Astrocyte of the cerebellum (primary cell): Measurements from ENCODE around the gene SLC16A13.

Experiments
- DNase-seq: peaks from one replicate; pipeline ENCODE4 v3.0.0-alpha.2; 2011; ENCODE audit warnings: low read depth
- H3K4me3 ChIP-seq: 2 replicates; pipeline ENCODE4 v1.5.1; 2011; ENCODE audit warnings: mild to moderate bottlenecking, low read depth, low read length, moderate library complexity
- CTCF ChIP-seq: IDR thresholded peaks from 2 replicates; pipeline ENCODE4 v1.5.1; 2012; ENCODE audit warnings: low read length, low read depth, moderate library complexity, mild to moderate bottlenecking; ENCODE audit errors: missing control alignments
- in situ Hi-C: cut with HindIII; loops from 2 replicates; pipeline ENCODE4 v1.10.0; 2017; ENCODE audit warnings: low sequenced_read_pairs

SLC16A13 gene

GRCh38 chr17:7002288-7003047, 33.3 kb upstream of the SLC16A13 start:
- TF ChIP-seq CTCF: no peak
- DNase-seq: no peak
- in situ Hi-C loops: no loop called here
- H3K4me3 ChIP-seq: no peak overlapping the region

- DNase-seq: no peak
- in situ Hi-C loops: no loop called here
- no peak for TF ChIP-seq CTCF
- H3K4me3 ChIP-seq: no peak overlapping the region
These were observed 32.1 kb upstream of the SLC16A13 start for GRCh38 chr17:7003745-7004144.

- DNase-seq: peak; percentile 31
- in situ Hi-C loops: no loop called here
- TF ChIP-seq CTCF: peak; percentile 57
- H3K4me3 ChIP-seq: no peak overlapping the region
These were observed 31.2 kb upstream of the SLC16A13 start for GRCh38 chr17:7004398-7005253.

- H3K4me3 ChIP-seq: no peak overlapping the region
- no peak for DNase-seq
- no peak for TF ChIP-seq CTCF
- in situ Hi-C loops: no loop called here
These were observed 30.1 kb upstream of the SLC16A13 start for GRCh38 chr17:7005716-7006115.

GRCh38 chr17:7007143-7007542, 28.7 kb upstream of the SLC16A13 start:
- no peak for DNase-seq
- no peak overlapping the region for H3K4me3 ChIP-seq
- TF ChIP-seq CTCF: no peak
- in situ Hi-C loops: no loop called here

GRCh38 chr17:7010523-7010922, 25.3 kb upstream of the SLC16A13 start:
- no peak overlapping the region for H3K4me3 ChIP-seq
- in situ Hi-C loops: no loop called here
- TF ChIP-seq CTCF: no peak
- no peak for DNase-seq
